AG10803 (cell line): ENCODE measurements around the gene INPP5K.
"Not testable (repeated sequence)": the region's sequence is repeated elsewhere in the genome, so short reads cannot be mapped to it uniquely, and the experiment has no call there.

Source experiments
- DNase-seq: peaks from one replicate; pipeline ENCODE4 v3.0.0; 2010; ENCODE audit warnings: low read depth
- H3K4me3 ChIP-seq: 2 replicates; pipeline ENCODE4 v1.5.1; 2011; ENCODE audit warnings: mild to moderate bottlenecking, low read length, control low read depth
- CTCF ChIP-seq: conservative IDR thresholded peaks from 2 replicates; pipeline ENCODE4 v1.5.1; 2011; ENCODE audit warnings: mild to moderate bottlenecking, low read length, control low read depth, inconsistent platforms

The INPP5K gene

GRCh38 chr17:1455797-1456599, 60.4 kb downstream of the INPP5K start, which contains the start of gene CRK:
CRK (minus strand) TSS chr17:1456232; CDS start chr17:1456117, 115 bp downstream.
- no peak for TF ChIP-seq CTCF
- peak within 1 kb of the TSS; percentile 87 for H3K4me3 ChIP-seq
- peak; percentile 91 for DNase-seq

GRCh38 chr17:1455291-1455796, 61.1 kb downstream of the INPP5K start:
- peak; percentile 79 for DNase-seq
- H3K4me3 ChIP-seq, result peak overlapping the region; percentile 87
- TF ChIP-seq CTCF, result peak; percentile 75

GRCh38 chr17:1454541-1454940, 61.9 kb downstream of the INPP5K start:
- H3K4me3 ChIP-seq, result peak overlapping the region; percentile 87
- TF ChIP-seq CTCF, result no peak
- DNase-seq, result no peak

- DNase-seq, H3K4me3 ChIP-seq: not testable (repeated sequence)
Observed at GRCh38 chr17:1453694-1454093, 62.7 kb downstream of the INPP5K start.

- no peak overlapping the region for H3K4me3 ChIP-seq
- TF ChIP-seq CTCF, result no peak
- DNase-seq, result no peak
Observed at GRCh38 chr17:1452836-1453235, 63.6 kb downstream of the INPP5K start.

GRCh38 chr17:1450261-1450660, 66.2 kb downstream of the INPP5K start:
- DNase-seq, result not testable (repeated sequence)

GRCh38 chr17:1449412-1449967, 66.9 kb downstream of the INPP5K start:
- TF ChIP-seq CTCF, result no peak
- DNase-seq, result no peak
- no peak overlapping the region for H3K4me3 ChIP-seq

More at GRCh38 chr17:1450261-1450660, 66.2 kb downstream of the INPP5K start:
- H3K4me3 ChIP-seq, result not testable (repeated sequence)

- DNase-seq, result no peak
- no peak overlapping the region for H3K4me3 ChIP-seq
- no peak for TF ChIP-seq CTCF
Observed at GRCh38 chr17:1447052-1447451, 69.4 kb downstream of the INPP5K start.
